Cardiac septum (tissue), 1 donor: ENCODE measurements around the gene MLLT1. TPM values are rescaled to one million over a fixed set of nuclear protein-coding genes. Genes with fewer than 3 reads are reported as not detected.

ENCODE experiments used
- DNase-seq: peaks from one replicate; pipeline ENCODE4 v3.0.0-alpha.2; 2020; ENCODE audit warnings: low spot score
- intact Hi-C: fragments of 100-400 bp; cut with DNase I; formaldehyde crosslinking; loops from one replicate; pipeline ENCODE4 v1.14.0; 2022
- total RNA-seq: library from RNA; stranded (reverse); fragmentation: NEBNext Ultra II Directional; extraction: Animal tissue kit (Norgen Biotek cat#: 25700); gene quantifications from one replicate; pipeline ENCODE4 v1.2.1, GENCODE V29; 2021
- donor health status: DM: no; HTN: no; CAD: no.

MLLT1 gene
- total RNA-seq, 1 donor from 2014 or later, result 30.6 TPM

GRCh38 chr19:6227156-6227935 lies 52.4 kb downstream of the MLLT1 start:
- DNase-seq, result no peak
- intact Hi-C loops, result no loop called here

GRCh38 chr19:6226444-6227155 lies 53.2 kb downstream of the MLLT1 start:
- intact Hi-C loops, result no loop called here
- DNase-seq, result no peak

GRCh38 chr19:6226012-6226411 lies 53.8 kb downstream of the MLLT1 start:
- DNase-seq, result no peak
- intact Hi-C loops, result no loop called here

- DNase-seq, result no peak
- intact Hi-C loops, result no loop called here
Measured at GRCh38 chr19:6225232-6225865, 54.4 kb downstream of the MLLT1 start.

GRCh38 chr19:6224308-6224675 lies 55.5 kb downstream of the MLLT1 start:
- no peak for DNase-seq

GRCh38 chr19:6223461-6224307 lies 56.1 kb downstream of the MLLT1 start:
- no peak for DNase-seq
- intact Hi-C loops, result no loop called here

More at GRCh38 chr19:6224308-6224675, 55.5 kb downstream of the MLLT1 start:
- intact Hi-C loops, result no loop called here

GRCh38 chr19:6222884-6223283 lies 56.9 kb downstream of the MLLT1 start:
- intact Hi-C loops, result no loop called here
- no peak for DNase-seq

- DNase-seq, result no peak
- intact Hi-C loops, result no loop called here
Measured at GRCh38 chr19:6221878-6222746, 57.7 kb downstream of the MLLT1 start.

- DNase-seq, result no peak
Measured at GRCh38 chr19:6221220-6221877, 58.4 kb downstream of the MLLT1 start.

GRCh38 chr19:6220385-6221191 lies 59.2 kb downstream of the MLLT1 start:
- intact Hi-C loops, result no loop called here
- DNase-seq, result no peak

More at GRCh38 chr19:6221220-6221877, 58.4 kb downstream of the MLLT1 start:
- intact Hi-C loops, result no loop called here

- intact Hi-C loops, result loop anchor here (2.0 kb wide), 1 partner anchor 41 kb away; no protein-coding TSS in a partner anchor
- no peak for DNase-seq
Measured at GRCh38 chr19:6219586-6220290, 60.0 kb downstream of the MLLT1 start.

- no peak for DNase-seq
- intact Hi-C loops, result loop anchor here (2.0 kb wide), 1 partner anchor 42 kb away; no protein-coding TSS in a partner anchor
Measured at GRCh38 chr19:6219147-6219525, 60.6 kb downstream of the MLLT1 start.

- intact Hi-C loops, result loop anchor here (1.0 to 2.0 kb wide), 2 partner anchors 42 to 81 kb away; no protein-coding TSS in a partner anchor
- DNase-seq, result peak; percentile 94
Measured at GRCh38 chr19:6218491-6219146, 61.2 kb downstream of the MLLT1 start.

- intact Hi-C loops, result loop anchor here (1.0 to 2.0 kb wide), 2 partner anchors 43 to 81 kb away; no protein-coding TSS in a partner anchor
- no peak for DNase-seq
Measured at GRCh38 chr19:6217752-6218334, 61.9 kb downstream of the MLLT1 start.

- DNase-seq, result no peak
- intact Hi-C loops, result no loop called here
Measured at GRCh38 chr19:6216996-6217751, 62.6 kb downstream of the MLLT1 start.
